SK-N-SH treated with all-trans-retinoic acid at 6 μM for 48 hours (cell line): Measurements from ENCODE around the gene KLF5.

ENCODE experiments used
- BACH2 ChIP-seq: fragments of 250-450 bp; sonication (Bioruptor Pico); IDR thresholded peaks from 2 replicates; pipeline ENCODE4 v1.9.0; 2021; ENCODE audit warnings: mild to moderate bottlenecking, borderline replicate concordance
- CREB5 ChIP-seq: fragments of 250-450 bp; sonication (Bioruptor Pico); IDR thresholded peaks from 2 replicates; pipeline ENCODE4 v1.5.1; 2020; ENCODE audit warnings: low read depth, mild to moderate bottlenecking, moderate library complexity
- CSRNP3 ChIP-seq: fragments of 250-450 bp; sonication (Bioruptor Pico); IDR thresholded peaks from 2 replicates; pipeline ENCODE4 v1.5.1; 2021; ENCODE audit warnings: mild to moderate bottlenecking, moderate library complexity
- GLIS3 ChIP-seq: fragments of 250-450 bp; sonication (Bioruptor Pico); IDR thresholded peaks from 2 replicates; pipeline ENCODE4 v1.5.0; 2020; ENCODE audit warnings: mild to moderate bottlenecking, moderate library complexity
- POU6F1 ChIP-seq: fragments of 250-450 bp; sonication (Bioruptor Pico); IDR thresholded peaks from 2 replicates; pipeline ENCODE4 v1.8.0; 2021; ENCODE audit warnings: low read depth, mild to moderate bottlenecking, moderate library complexity, borderline replicate concordance
- PPARA ChIP-seq: fragments of 250-450 bp; sonication (Bioruptor Pico); IDR thresholded peaks from 2 replicates; pipeline ENCODE4 v1.5.0; 2020; ENCODE audit warnings: mild to moderate bottlenecking, borderline replicate concordance
- RARB ChIP-seq: fragments of 250-450 bp; sonication (Bioruptor Pico); IDR thresholded peaks from 2 replicates; pipeline ENCODE4 v1.8.0; 2021; ENCODE audit warnings: mild to moderate bottlenecking, moderate library complexity
- TSHZ2 ChIP-seq: fragments of 250-450 bp; sonication (Bioruptor Pico); IDR thresholded peaks from 2 replicates; pipeline ENCODE4 v1.5.0; 2020; ENCODE audit warnings: mild to moderate bottlenecking, moderate library complexity
- ZFP3 ChIP-seq: fragments of 250-450 bp; sonication (Bioruptor Pico); IDR thresholded peaks from 2 replicates; pipeline ENCODE4 v1.5.0; 2020; ENCODE audit warnings: mild to moderate bottlenecking, moderate library complexity
- ZFP30 ChIP-seq: fragments of 450-650 bp; formaldehyde crosslinking; IDR thresholded peaks from 2 replicates; pipeline ENCODE4 v1.5.0; 2022; ENCODE audit warnings: mild to moderate bottlenecking, moderate library complexity
- ZNF565 ChIP-seq: fragments of 450-650 bp; formaldehyde crosslinking; conservative IDR thresholded peaks from 2 replicates; pipeline ENCODE4 v1.5.0; 2020; ENCODE audit warnings: low read depth, mild to moderate bottlenecking, moderate library complexity
- ZNF8 ChIP-seq: fragments of 450-650 bp; formaldehyde crosslinking; IDR thresholded peaks from 2 replicates; pipeline ENCODE4 v1.5.0; 2020; ENCODE audit warnings: mild to moderate bottlenecking, moderate library complexity

- TF ChIP-seq ZFP3 (CRISPR knock-in tag) (no peak), ZNF565 (CRISPR knock-in tag) (no peak), PPARA (CRISPR knock-in tag) (no peak), TSHZ2 (CRISPR knock-in tag) (no peak), RARB (CRISPR knock-in tag) (no peak), ZFP30 (no peak), BACH2 (CRISPR knock-in tag) (no peak), POU6F1 (CRISPR knock-in tag) (no peak), CREB5 (CRISPR knock-in tag) (no peak), ZNF8 (CRISPR knock-in tag) (no peak), CSRNP3 (no peak), GLIS3 (no peak)
Observed at GRCh38 chr13:73119612-73120011, 60.8 kb downstream of the KLF5 start.
